K562 (cell line): ENCODE measurements around the gene RNPEP. TPM values are rescaled to one million over a fixed set of nuclear protein-coding genes. Genes with fewer than 3 reads are reported as not detected.

Experiments used
- ARID2 ChIP-seq: fragments of 450-650 bp; IDR thresholded peaks from 2 replicates; pipeline ENCODE4 v1.6.1; 2017; ENCODE audit warnings: antibody characterized with exemption, mild to moderate bottlenecking
- BRF1 ChIP-seq: IDR thresholded peaks from 3 replicates; pipeline ENCODE4 v1.6.1; 2011; ENCODE audit warnings: borderline replicate concordance, mild to moderate bottlenecking; ENCODE audit not compliant: insufficient read length; ENCODE audit errors: extremely low read depth
- CBFB ChIP-seq: sonication (generic); formaldehyde crosslinking; IDR thresholded peaks from 2 replicates; pipeline ENCODE4 v1.4.0; 2020; ENCODE audit warnings: mild to moderate bottlenecking, missing genetic modification reagents
- CGGBP1 ChIP-seq: fragments of 250-450 bp; sonication (Bioruptor Pico); IDR thresholded peaks from 2 replicates; pipeline ENCODE4 v1.9.0; 2021; ENCODE audit warnings: mild to moderate bottlenecking
- CREB1 ChIP-seq, 2 experiments: sonication (generic) in 1 of 2; formaldehyde crosslinking in 1 of 2; IDR thresholded peaks; 2 replicates each; pipeline versions ENCODE4 v1.6.1 to v1.8.0; 2012 to 2022; ENCODE audit warnings: inconsistent platforms in 1 of 2, mild to moderate bottlenecking in 1 of 2, missing genetic modification reagents in 1 of 2, moderate library complexity in 1 of 2
- ESRRA ChIP-seq: fragments of 450-650 bp; IDR thresholded peaks from 2 replicates; pipeline ENCODE4 v1.6.1; 2014; ENCODE audit warnings: low read depth, mild to moderate bottlenecking, moderate library complexity, borderline replicate concordance
- GTF3C2 ChIP-seq: IDR thresholded peaks from 3 replicates; pipeline ENCODE4 v1.6.1; 2011; ENCODE audit warnings: borderline replicate concordance, mild to moderate bottlenecking, moderate library complexity; ENCODE audit not compliant: insufficient read length; ENCODE audit errors: extremely low read depth
- HEY1 ChIP-seq: fragments of 250-450 bp; sonication (Bioruptor Pico); IDR thresholded peaks from 2 replicates; pipeline ENCODE4 v1.5.0; 2020; ENCODE audit warnings: mild to moderate bottlenecking, moderate library complexity, borderline replicate concordance
- HLTF ChIP-seq: fragments of 450-650 bp; IDR thresholded peaks from 2 replicates; pipeline ENCODE4 v1.6.1; 2016
- LEF1 ChIP-seq: fragments of 450-650 bp; IDR thresholded peaks from 2 replicates; pipeline ENCODE4 v1.6.1; 2016; ENCODE audit warnings: mild to moderate bottlenecking
- PHB2 ChIP-seq: fragments of 450-650 bp; IDR thresholded peaks from 2 replicates; pipeline ENCODE4 v1.6.1; 2017; ENCODE audit warnings: low read depth
- RBM14 ChIP-seq: fragments of 200-400 bp; formaldehyde crosslinking; IDR thresholded peaks from 2 replicates; pipeline ENCODE4 v1.6.1; 2018; ENCODE audit warnings: low read depth, mild to moderate bottlenecking, low read length, moderate library complexity, borderline replicate concordance; ENCODE audit not compliant: insufficient read depth
- RFX5 ChIP-seq: IDR thresholded peaks from 2 replicates; pipeline ENCODE4 v1.6.1; 2011; ENCODE audit warnings: low read depth, mild to moderate bottlenecking, improper control_type of control experiment, low read length
- RFX7 ChIP-seq: fragments of 250-450 bp; sonication (Bioruptor Pico); IDR thresholded peaks from 2 replicates; pipeline ENCODE4 v1.5.1; 2021; ENCODE audit warnings: mild to moderate bottlenecking
- ZFPM2 ChIP-seq: fragments of 250-450 bp; sonication (Bioruptor Pico); IDR thresholded peaks from 2 replicates; pipeline ENCODE4 v1.5.1; 2022; ENCODE audit warnings: mild to moderate bottlenecking
- ZNF212 ChIP-seq: fragments of 450-650 bp; formaldehyde crosslinking; IDR thresholded peaks from 2 replicates; pipeline ENCODE4 v1.4.0; 2020; ENCODE audit warnings: mild to moderate bottlenecking
- polyA plus RNA-seq, 8 experiments: library from polyadenylated mRNA; depleted of rRNA in 4 of 8; stranded (reverse) in 5 of 8; unstranded in 3 of 8; fragments of >200 nt; fragmentation: Nextera tagmentation in 2 of 8; fragmentation: Illumina TruSeq in 1 of 8; extraction: Ambion mirVana in 2 of 8; extraction: Trizol in 1 of 8; gene quantifications; 2 replicates each; pipeline versions ENCODE4 v1.2.1 to v1.2.3, GENCODE V29; 2011 to 2014; ENCODE audit warnings: inconsistent platforms in 1 of 8, missing spikeins in 1 of 8
- total RNA-seq, 7 experiments: library from RNA; depleted of rRNA in 6 of 7; stranded (reverse); fragments of >200 nt in 6 of 7; fragmentation: Illumina TruSeq in 2 of 7; extraction: Trizol in 2 of 7; gene quantifications; 2 replicates each; pipeline versions ENCODE4 v1.2.1 to v1.2.3, GENCODE V29; 2011 to 2021; ENCODE audit warnings: low replicate concordance in 1 of 7
- TF ChIP-seq, protein P1 (sequence below): fragments of 450-650 bp; formaldehyde crosslinking; IDR thresholded peaks from 2 replicates; pipeline ENCODE4 v1.4.0; 2020; ENCODE audit warnings: mild to moderate bottlenecking, moderate library complexity
- TF ChIP-seq, protein P2 (sequence below): sonication (generic); formaldehyde crosslinking; IDR thresholded peaks from 2 replicates; pipeline ENCODE4 v1.8.0; 2023; ENCODE audit warnings: mild to moderate bottlenecking, missing genetic modification reagents

RNPEP gene
- total and polyA plus RNA-seq, 9 of the 15 experiments (the other 6 are each of a cell fraction or from before 2014, with no cell fraction given) = 27.5 to 131 (median 63.4) TPM

DNA sequence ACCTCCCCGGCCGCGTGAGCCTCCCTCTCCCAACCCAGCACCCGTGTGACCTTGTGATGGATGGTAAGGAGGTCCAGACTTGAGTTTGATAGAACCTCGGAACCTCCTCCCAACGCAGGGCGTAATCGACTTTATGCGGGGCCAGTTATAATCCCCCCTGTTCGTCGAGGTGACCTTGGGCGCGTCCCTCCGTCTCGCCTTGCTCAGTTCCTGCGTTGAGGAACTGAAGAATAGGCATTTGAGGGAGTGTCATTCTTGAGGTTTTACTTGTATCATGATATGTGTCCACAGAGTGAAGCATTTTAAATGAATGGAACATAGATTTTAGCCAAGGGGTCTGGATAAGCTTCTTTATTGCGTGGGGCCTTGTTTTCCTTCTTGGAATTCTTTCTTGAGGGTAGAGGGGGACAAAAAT is 26.7 kb upstream of the RNPEP start (continued):
- TF ChIP-seq GTF3C2 = no peak
- no peak for TF ChIP-seq LEF1
- TF ChIP-seq HLTF = peak; percentile 6
- no peak for TF ChIP-seq ZNF212
- no peak for TF ChIP-seq CGGBP1 (CRISPR knock-in tag)
- 0 out of 2 replicates have a peak, but pooled peaks have one; percentile 66 for TF ChIP-seq RFX7 (CRISPR knock-in tag)
- TF ChIP-seq ZFPM2 (CRISPR knock-in tag) = 0 out of 2 replicates have a peak, but pooled peaks have one; percentile 13
- TF ChIP-seq BRF1 = no peak
- TF ChIP-seq, protein P1, sequence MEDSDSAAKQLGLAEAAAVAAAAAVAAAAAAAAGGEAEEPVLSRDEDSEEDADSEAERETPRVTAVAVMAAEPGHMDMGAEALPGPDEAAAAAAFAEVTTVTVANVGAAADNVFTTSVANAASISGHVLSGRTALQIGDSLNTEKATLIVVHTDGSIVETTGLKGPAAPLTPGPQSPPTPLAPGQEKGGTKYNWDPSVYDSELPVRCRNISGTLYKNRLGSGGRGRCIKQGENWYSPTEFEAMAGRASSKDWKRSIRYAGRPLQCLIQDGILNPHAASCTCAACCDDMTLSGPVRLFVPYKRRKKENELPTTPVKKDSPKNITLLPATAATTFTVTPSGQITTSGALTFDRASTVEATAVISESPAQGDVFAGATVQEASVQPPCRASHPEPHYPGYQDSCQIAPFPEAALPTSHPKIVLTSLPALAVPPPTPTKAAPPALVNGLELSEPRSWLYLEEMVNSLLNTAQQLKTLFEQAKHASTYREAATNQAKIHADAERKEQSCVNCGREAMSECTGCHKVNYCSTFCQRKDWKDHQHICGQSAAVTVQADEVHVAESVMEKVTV = 0 out of 2 replicates have a peak, but pooled peaks have one; percentile 10
- TF ChIP-seq HEY1 (CRISPR knock-in tag) = no peak
- no peak for TF ChIP-seq RBM14
- TF ChIP-seq CREB1 (IDR thresholded peaks at IDR 0.05) = no peak
- no peak for TF ChIP-seq CREB1 (CRISPR knock-in tag; IDR thresholded peaks at IDR 0.05)
- no peak for TF ChIP-seq ARID2
- no peak; the same call in 1 of the 2 replicates for TF ChIP-seq CBFB (CRISPR knock-in tag)
- no peak for TF ChIP-seq RFX5
- peak; percentile 79 for TF ChIP-seq ESRRA
- TF ChIP-seq PHB2 = no peak
- TF ChIP-seq, protein P2, sequence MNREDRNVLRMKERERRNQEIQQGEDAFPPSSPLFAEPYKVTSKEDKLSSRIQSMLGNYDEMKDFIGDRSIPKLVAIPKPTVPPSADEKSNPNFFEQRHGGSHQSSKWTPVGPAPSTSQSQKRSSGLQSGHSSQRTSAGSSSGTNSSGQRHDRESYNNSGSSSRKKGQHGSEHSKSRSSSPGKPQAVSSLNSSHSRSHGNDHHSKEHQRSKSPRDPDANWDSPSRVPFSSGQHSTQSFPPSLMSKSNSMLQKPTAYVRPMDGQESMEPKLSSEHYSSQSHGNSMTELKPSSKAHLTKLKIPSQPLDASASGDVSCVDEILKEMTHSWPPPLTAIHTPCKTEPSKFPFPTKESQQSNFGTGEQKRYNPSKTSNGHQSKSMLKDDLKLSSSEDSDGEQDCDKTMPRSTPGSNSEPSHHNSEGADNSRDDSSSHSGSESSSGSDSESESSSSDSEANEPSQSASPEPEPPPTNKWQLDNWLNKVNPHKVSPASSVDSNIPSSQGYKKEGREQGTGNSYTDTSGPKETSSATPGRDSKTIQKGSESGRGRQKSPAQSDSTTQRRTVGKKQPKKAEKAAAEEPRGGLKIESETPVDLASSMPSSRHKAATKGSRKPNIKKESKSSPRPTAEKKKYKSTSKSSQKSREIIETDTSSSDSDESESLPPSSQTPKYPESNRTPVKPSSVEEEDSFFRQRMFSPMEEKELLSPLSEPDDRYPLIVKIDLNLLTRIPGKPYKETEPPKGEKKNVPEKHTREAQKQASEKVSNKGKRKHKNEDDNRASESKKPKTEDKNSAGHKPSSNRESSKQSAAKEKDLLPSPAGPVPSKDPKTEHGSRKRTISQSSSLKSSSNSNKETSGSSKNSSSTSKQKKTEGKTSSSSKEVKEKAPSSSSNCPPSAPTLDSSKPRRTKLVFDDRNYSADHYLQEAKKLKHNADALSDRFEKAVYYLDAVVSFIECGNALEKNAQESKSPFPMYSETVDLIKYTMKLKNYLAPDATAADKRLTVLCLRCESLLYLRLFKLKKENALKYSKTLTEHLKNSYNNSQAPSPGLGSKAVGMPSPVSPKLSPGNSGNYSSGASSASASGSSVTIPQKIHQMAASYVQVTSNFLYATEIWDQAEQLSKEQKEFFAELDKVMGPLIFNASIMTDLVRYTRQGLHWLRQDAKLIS (CRISPR knock-in tag) = peak; percentile 70; the same call in 1 of the 2 replicates
